Hindlimb muscle (tissue), 1 donor: ENCODE measurements around the gene PRRX1. TPM values are rescaled to one million over a fixed set of nuclear protein-coding genes. Genes with fewer than 3 reads are reported as not detected.

Experiments
- DNase-seq: peaks from one replicate; pipeline ENCODE4 v3.0.0-alpha.2; 2013
- polyA plus RNA-seq: library from polyadenylated mRNA; unstranded; fragments of 120-200 nt; gene quantifications from one replicate; pipeline ENCODE4 v1.2.1, GENCODE V29; 2013; ENCODE audit not compliant: insufficient read length

PRRX1 gene
- polyA plus RNA-seq, 1 donor, result 179 TPM

DNA sequence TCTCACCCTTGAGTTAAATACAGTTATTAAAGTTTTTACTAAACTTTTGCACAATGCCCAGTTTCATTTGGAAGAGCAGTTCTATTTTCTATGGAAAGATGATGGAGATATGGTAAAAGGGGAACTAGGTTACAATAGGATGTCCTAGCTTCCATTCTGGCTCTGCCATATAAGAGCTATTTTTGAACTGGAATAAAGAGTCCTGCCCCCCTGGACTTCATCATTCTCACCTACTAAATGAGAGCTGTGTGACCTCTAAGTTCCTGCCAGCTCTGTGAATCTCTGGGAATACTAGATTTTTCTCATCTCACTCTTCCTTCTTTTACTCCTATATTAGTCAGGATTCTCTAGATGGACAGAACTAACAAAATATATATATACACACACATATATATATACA, 106.3 kb downstream of the PRRX1 start:
- no peak for DNase-seq

DNA sequence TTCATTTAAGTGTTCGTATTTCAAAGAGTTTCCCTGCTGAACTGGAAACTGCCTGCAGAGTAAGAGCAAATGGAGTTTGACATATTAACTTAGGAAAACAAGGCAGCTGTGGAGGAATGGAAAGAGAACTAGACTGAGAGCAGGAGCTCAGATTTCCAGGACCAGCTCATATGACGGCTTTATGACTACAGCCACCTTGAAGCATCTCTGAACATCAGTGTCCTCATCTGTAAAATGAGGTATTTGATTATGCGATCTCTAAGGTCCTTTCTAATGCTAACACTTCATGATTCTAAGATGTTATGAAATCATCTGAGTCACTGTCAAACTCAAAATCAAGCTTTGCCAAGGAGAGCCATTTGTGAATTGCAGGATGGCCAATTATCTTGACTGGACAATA, 112.3 kb downstream of the PRRX1 start:
- peak; percentile 39 for DNase-seq

DNA sequence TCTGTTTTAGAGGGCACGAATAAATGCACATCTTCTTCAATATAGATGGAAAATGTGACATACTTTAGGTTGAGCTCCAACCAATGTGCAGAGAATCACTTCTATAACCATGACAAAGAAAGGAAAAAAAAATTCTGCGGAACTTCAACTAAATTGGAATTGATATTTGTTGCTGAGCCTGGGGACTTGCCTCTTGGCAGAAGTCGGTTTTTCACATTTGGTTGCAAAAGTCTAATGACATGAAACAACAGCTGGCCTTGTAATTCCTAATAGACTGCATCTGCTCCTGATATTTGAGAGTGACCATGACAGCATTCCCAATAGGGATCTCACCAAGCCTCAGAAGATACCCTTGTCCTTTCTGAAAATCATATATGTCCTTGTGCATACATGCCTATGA, 112.8 kb downstream of the PRRX1 start:
- DNase-seq, result peak; percentile 81

Other genes starting within 250 kb of the PRRX1 start
- gene GORAB, start 132.0 kb upstream of the PRRX1 start, polyA plus RNA-seq, result 15.8 TPM